ENCODE results near the gene CRNKL1. TPM values are rescaled to one million over a fixed set of nuclear protein-coding genes. Genes with fewer than 3 reads are reported as not detected.

Gene CRNKL1
- total and polyA plus RNA-seq, 2 of the 4 experiments (the other 2 are of a cell fraction): 7.4 to 20.1 TPM

- no TSS peak for BruUV-seq (replicated peaks)
- ChIA-PET CTCF (no interaction called here), POLR2A (ENCODE audit: unreplicated experiment) (no interaction called here)
- H3K4me3 ChIP-seq (ENCODE audit: insufficient read depth, low read depth, low read length): no peak overlapping the region
- ATAC-seq (ENCODE audit: low read depth) (no peak), DNase-seq (no peak)
- no peak overlapping the region for H2BK15ac ChIP-seq (ENCODE audit: low read depth, low read length)
- H3K18ac ChIP-seq (ENCODE audit: low read depth, low read length): no peak overlapping the region
- no peak overlapping the region for H3K23ac ChIP-seq (ENCODE audit: low read depth, low read length)
- H2AK5ac ChIP-seq (ENCODE audit: low read depth, low read length): no peak overlapping the region
- no peak overlapping the region for H4K8ac ChIP-seq (ENCODE audit: low read depth in 2 of 2, low read length in 2 of 2)
- H4K20me1 ChIP-seq (ENCODE audit: insufficient read depth, low read length): peaks cover 21% of the 10 kb centered on the region
- dilution Hi-C loops (cut with HindIII; ENCODE audit: low sequenced_read_pairs, unreplicated experiment): no loop called here
- TF ChIP-seq CEBPB (IDR thresholded peaks at IDR 0.05; ENCODE audit: low read depth, low read length) (no peak), MAZ (IDR thresholded peaks at IDR 0.05; ENCODE audit: borderline replicate concordance, low read depth, low read length) (no peak), CTCF (conservative IDR thresholded peaks at IDR 0.05; ENCODE audit: low read depth, low read length) (no peak), SMC3 (IDR thresholded peaks at IDR 0.05; ENCODE audit: low read depth, low read length) (no peak), FOS (IDR thresholded peaks at IDR 0.05; ENCODE audit: low read depth, low read length) (no peak), NFE2L2 (IDR thresholded peaks at IDR 0.05; ENCODE audit: low read depth, low read length) (no peak), RCOR1 (IDR thresholded peaks at IDR 0.05; ENCODE audit: insufficient replicate concordance, low read length) (no peak), MXI1 (IDR thresholded peaks at IDR 0.05; ENCODE audit: borderline replicate concordance, low read depth, low read length) (no peak), ELK1 (IDR thresholded peaks at IDR 0.05; ENCODE audit: borderline replicate concordance, low read depth, low read length) (no peak), CHD1 (IDR thresholded peaks at IDR 0.05; ENCODE audit: low read depth, low read length) (no peak), BHLHE40 (IDR thresholded peaks at IDR 0.05; ENCODE audit: low read depth, low read length) (no peak), MAFK (IDR thresholded peaks at IDR 0.05; ENCODE audit: low read depth, low read length) (no peak), RAD21 (IDR thresholded peaks at IDR 0.05; ENCODE audit: low read length) (no peak), USF2 (IDR thresholded peaks at IDR 0.05; ENCODE audit: low read depth, low read length) (no peak), RFX5 (IDR thresholded peaks at IDR 0.05; ENCODE audit: low read depth, low read length) (no peak), POLR2A (IDR thresholded peaks at IDR 0.05; ENCODE audit: low read depth, low read length) (no peak)
- no peak overlapping the region for H2BK120ac ChIP-seq (ENCODE audit: low read depth, low read length)
- peaks cover 24 to 68% of the 10 kb centered on the region in 2 experiments for H3K79me1 ChIP-seq (ENCODE audit: low read depth in 1 of 2, low read length in 2 of 2)
- H3K9me1 ChIP-seq (ENCODE audit: insufficient read depth, low read length): peaks cover 19% of the 10 kb centered on the region
- H3K27ac ChIP-seq (ENCODE audit: insufficient read depth, low read length): no peak overlapping the region
- no peak overlapping the region for H4K5ac ChIP-seq (ENCODE audit: low read depth, low read length)
- no peak overlapping the region for H3K4ac ChIP-seq (ENCODE audit: low read depth, low read length)
- WGBS, 2 experiments (ENCODE audit: extremely low coverage in 2 of 2, insufficient read length in 1 of 2): 100% methylated on average over 2 of the region's 11 CpGs; no CpG with 5 or more reads in 1 of the 2 experiments
- H3K9me3 ChIP-seq (ENCODE audit: control insufficient read depth, insufficient read depth, low read length): no peaks in the 10 kb centered on the region
- intact Hi-C loops (cut with micrococcal nuclease): no loop called here
- in situ Hi-C loops (cut with MboI; ENCODE audit: low sequenced_read_pairs): no loop called here
- H3K14ac ChIP-seq (replicated peaks; ENCODE audit: low read depth, low read length): no peak overlapping the region
- H3K9ac ChIP-seq (ENCODE audit: low read depth, low read length): no peak overlapping the region
- H2AK9ac ChIP-seq (replicated peaks; ENCODE audit: low read depth, low read length, poor library complexity): no peak overlapping the region
- H3K36me3 ChIP-seq (ENCODE audit: control insufficient read depth, insufficient read depth, low read length): peaks cover 6% of the 10 kb centered on the region; the same call in 1 of the 2 replicates
- no peak overlapping the region for H2BK5ac ChIP-seq (ENCODE audit: low read depth, low read length, poor library complexity, severe bottlenecking)
- H4K91ac ChIP-seq (ENCODE audit: insufficient read depth, low read depth, low read length): no peak overlapping the region
- H3K4me2 ChIP-seq (ENCODE audit: low read depth, low read length): no peak overlapping the region
- H3K27me3 ChIP-seq (ENCODE audit: control insufficient read depth, insufficient read depth, low read length): no peaks in the 10 kb centered on the region
- no peak overlapping the region for H2AFZ ChIP-seq (replicated peaks; ENCODE audit: low read length, poor library complexity)
- no peak overlapping the region for H2BK20ac ChIP-seq (ENCODE audit: low read depth, low read length)
- no peak overlapping the region for H3K56ac ChIP-seq (ENCODE audit: extremely low read depth, insufficient read depth, low read length)
- H3K4me1 ChIP-seq (ENCODE audit: control insufficient read depth, insufficient read depth, low read length): peaks cover 20% of the 10 kb centered on the region
These were observed 31.4 kb downstream of the CRNKL1 start for GRCh38 chr20:20020908-20021307.
